Large intestine (tissue), 3 donors: ENCODE measurements around the gene MYO18B. TPM values are rescaled to one million over a fixed set of nuclear protein-coding genes. Genes with fewer than 3 reads are reported as not detected.

Source experiments
- DNase-seq, 2 donors: peaks; one replicate each; pipeline versions ENCODE4 v3.0.0 to v3.0.0-alpha.2; 2013
- H3K27ac ChIP-seq: one replicate; pipeline ENCODE4 v1.5.1; 2013; ENCODE audit warnings: low read length
- H3K27me3 ChIP-seq: 2 replicates; pipeline ENCODE4 v1.6.1; 2013; ENCODE audit warnings: low read length; ENCODE audit not compliant: control insufficient read depth, insufficient read depth
- H3K36me3 ChIP-seq: 2 replicates; pipeline ENCODE4 v1.6.1; 2013; ENCODE audit warnings: low read length; ENCODE audit not compliant: control insufficient read depth, insufficient read depth
- H3K4me1 ChIP-seq: one replicate; pipeline ENCODE4 v1.6.1; 2013; ENCODE audit warnings: low read length; ENCODE audit not compliant: control insufficient read depth, insufficient read depth
- H3K4me3 ChIP-seq: one replicate; pipeline ENCODE4 v1.5.1; 2013; ENCODE audit warnings: low read length
- H3K9me3 ChIP-seq: one replicate; pipeline ENCODE4 v1.6.1; 2013; ENCODE audit warnings: mild to moderate bottlenecking, low read depth, low read length, moderate library complexity; ENCODE audit not compliant: control insufficient read depth
- WGBS: methylation state at CpG from one replicate; pipeline ENCODE4 v1.1.5; 2013; ENCODE audit warnings: low lambda C conversion rate; ENCODE audit not compliant: insufficient coverage; 5-methylcytosine and 5-hydroxymethylcytosine counted together
- polyA plus RNA-seq: library from polyadenylated mRNA; unstranded; fragments of 120-200 nt; gene quantifications from one replicate; pipeline ENCODE4 v1.2.1, GENCODE V29; 2013

The MYO18B gene
- polyA plus RNA-seq, 1 donor = 0.24 TPM

DNA sequence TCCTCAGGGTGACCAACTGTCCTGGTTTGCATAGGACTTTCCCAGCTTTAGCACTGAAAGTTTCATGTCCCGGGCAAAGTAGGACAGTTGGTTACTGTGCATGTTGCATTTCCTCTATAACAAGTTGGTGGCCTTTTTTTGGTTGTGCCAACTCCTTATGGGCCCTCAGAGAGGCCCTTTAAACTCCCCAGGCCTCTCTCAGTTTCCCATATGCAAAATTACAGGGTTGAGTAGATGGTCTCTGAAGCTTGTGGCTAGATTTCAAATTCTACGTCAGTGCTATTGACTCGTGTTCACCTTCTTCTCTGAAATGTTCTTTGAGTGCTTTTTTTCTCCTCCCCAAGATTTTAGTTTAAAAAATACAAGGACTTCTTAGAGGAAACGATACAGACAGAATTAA, 92.5 kb downstream of the MYO18B start:
- Histone ChIP-seq H3K9me3 (no peaks in the 10 kb centered on the region), H3K27me3 (no peaks in the 10 kb centered on the region), H3K27ac (no peak overlapping the region), H3K36me3 (no peaks in the 10 kb centered on the region), H3K4me1 (no peaks in the 10 kb centered on the region), H3K4me3 (no peak overlapping the region)
- no peak for DNase-seq
- WGBS = no CpG with 5 or more reads among the region's 4 CpGs

DNA sequence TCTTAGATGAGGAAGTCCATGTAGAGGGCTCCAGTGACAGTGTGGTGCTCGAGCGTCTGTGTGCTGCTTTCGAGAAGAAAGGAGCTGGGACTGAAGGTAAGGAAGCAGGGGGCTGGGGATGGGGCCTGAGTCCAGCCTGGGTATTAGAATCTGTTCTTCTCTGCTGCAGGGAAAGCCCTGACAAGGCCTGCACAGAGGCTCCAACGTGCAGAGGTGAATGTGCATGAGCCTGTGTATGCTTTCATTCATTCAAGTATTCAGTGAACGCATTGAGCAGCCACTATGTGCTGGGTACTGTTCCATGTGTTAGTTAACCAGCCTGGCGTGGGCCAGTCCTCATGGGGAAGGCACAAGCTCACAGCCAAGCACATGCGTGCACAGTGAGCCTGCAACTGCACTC, 93.4 kb downstream of the MYO18B start:
- no CpG with 5 or more reads among the region's 7 CpGs for WGBS
- Histone ChIP-seq H3K36me3 (no peaks in the 10 kb centered on the region), H3K9me3 (no peaks in the 10 kb centered on the region), H3K4me1 (no peaks in the 10 kb centered on the region), H3K27me3 (no peaks in the 10 kb centered on the region), H3K4me3 (no peak overlapping the region), H3K27ac (no peak overlapping the region)
- DNase-seq = no peak

DNA sequence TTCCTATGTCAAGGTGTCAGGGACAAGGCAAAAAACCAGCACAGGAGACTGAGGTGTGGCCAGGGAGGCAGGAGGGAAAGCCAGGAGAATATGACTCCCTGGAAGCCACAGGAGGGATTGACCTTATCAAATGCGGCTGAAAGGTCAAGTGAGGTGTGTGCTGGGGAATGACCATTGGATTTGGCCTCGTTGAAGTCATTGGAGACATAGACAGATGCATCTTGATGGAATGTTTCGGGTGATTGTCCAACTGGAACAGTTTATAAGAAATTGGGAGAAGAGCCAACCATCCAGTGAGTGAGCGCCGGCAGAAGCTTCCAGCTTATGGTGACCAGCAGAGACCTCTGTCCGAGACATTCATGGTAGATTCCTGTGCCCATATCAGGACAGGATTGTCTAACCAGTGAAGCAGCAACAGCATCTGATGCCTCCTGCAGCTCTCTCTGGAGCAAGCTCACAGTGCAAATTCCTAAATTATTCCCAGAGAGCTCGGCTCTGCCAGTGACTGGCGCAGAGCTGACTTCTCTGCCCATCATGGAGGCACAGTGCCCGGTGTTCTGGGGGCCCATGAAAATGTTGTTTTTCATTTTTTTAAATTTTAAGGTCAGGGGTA, 95.4 kb downstream of the MYO18B start:
- Histone ChIP-seq H3K9me3 (no peaks in the 10 kb centered on the region), H3K4me1 (no peaks in the 10 kb centered on the region), H3K4me3 (no peak overlapping the region), H3K27me3 (no peaks in the 10 kb centered on the region), H3K27ac (no peak overlapping the region), H3K36me3 (no peaks in the 10 kb centered on the region)
- no CpG with 5 or more reads among the region's 9 CpGs for WGBS
- DNase-seq = no peak

GRCh38 chr22:25838960-25839741, 97.2 kb downstream of the MYO18B start:
- H3K27me3 ChIP-seq = no peaks in the 10 kb centered on the region

GRCh38 chr22:25839755-25840154, 97.8 kb downstream of the MYO18B start:
- no peaks in the 10 kb centered on the region for H3K9me3 ChIP-seq
- WGBS = no CpG with 5 or more reads among the region's 6 CpGs
- no peak for DNase-seq

More at GRCh38 chr22:25838960-25839741, 97.2 kb downstream of the MYO18B start:
- H3K36me3 ChIP-seq = no peaks in the 10 kb centered on the region
- no peak for DNase-seq
- WGBS = no CpG with 5 or more reads among the region's 12 CpGs
- H3K4me3 ChIP-seq = no peak overlapping the region
- H3K27ac ChIP-seq = no peak overlapping the region
- H3K4me1 ChIP-seq = no peaks in the 10 kb centered on the region
- no peaks in the 10 kb centered on the region for H3K9me3 ChIP-seq

GRCh38 chr22:25840167-25840566, 98.2 kb downstream of the MYO18B start:
- Histone ChIP-seq H3K9me3 (no peaks in the 10 kb centered on the region), H3K36me3 (no peaks in the 10 kb centered on the region), H3K27ac (no peak overlapping the region), H3K4me1 (no peaks in the 10 kb centered on the region), H3K4me3 (no peak overlapping the region), H3K27me3 (no peaks in the 10 kb centered on the region)
- DNase-seq = no peak
- no CpG with 5 or more reads among the region's 5 CpGs for WGBS

More at GRCh38 chr22:25839755-25840154, 97.8 kb downstream of the MYO18B start:
- H3K27ac ChIP-seq = no peak overlapping the region
- no peaks in the 10 kb centered on the region for H3K27me3 ChIP-seq
- no peaks in the 10 kb centered on the region for H3K4me1 ChIP-seq
- H3K36me3 ChIP-seq = no peaks in the 10 kb centered on the region
- H3K4me3 ChIP-seq = no peak overlapping the region

DNA sequence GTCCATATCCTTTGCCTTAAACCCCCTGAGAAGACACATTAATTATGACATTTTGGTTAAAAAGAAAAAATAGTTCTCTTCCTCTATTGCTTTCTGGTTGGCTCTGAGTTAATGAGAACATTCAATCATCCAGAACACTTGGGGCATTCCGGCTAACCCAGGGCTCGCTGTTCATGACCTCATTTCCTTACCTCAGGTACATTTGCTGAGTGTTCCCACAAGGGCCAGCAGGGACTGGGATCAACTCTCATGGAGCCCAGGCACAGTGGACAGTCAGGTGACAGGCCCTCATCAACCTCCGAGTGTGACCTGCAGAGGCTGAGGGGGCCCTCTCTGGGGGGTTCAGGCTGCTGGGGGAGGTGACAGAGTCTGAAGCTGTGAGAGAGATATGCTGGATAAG, 98.9 kb downstream of the MYO18B start:
- DNase-seq = no peak
- H3K27me3 ChIP-seq = no peaks in the 10 kb centered on the region
- no peak overlapping the region for H3K27ac ChIP-seq
- H3K4me1 ChIP-seq = no peaks in the 10 kb centered on the region
- H3K9me3 ChIP-seq = no peaks in the 10 kb centered on the region
- no peaks in the 10 kb centered on the region for H3K36me3 ChIP-seq
- H3K4me3 ChIP-seq = no peak overlapping the region
- WGBS = no CpG with 5 or more reads among the region's 3 CpGs

- no peak overlapping the region for H3K27ac ChIP-seq
- DNase-seq = no peak
- H3K36me3 ChIP-seq = no peaks in the 10 kb centered on the region
- no peaks in the 10 kb centered on the region for H3K27me3 ChIP-seq
- WGBS = no CpG with 5 or more reads among the region's 7 CpGs
- H3K4me3 ChIP-seq = no peak overlapping the region
- no peaks in the 10 kb centered on the region for H3K9me3 ChIP-seq
- no peaks in the 10 kb centered on the region for H3K4me1 ChIP-seq
These were observed 99.8 kb downstream of the MYO18B start for GRCh38 chr22:25841775-25842174.

DNA sequence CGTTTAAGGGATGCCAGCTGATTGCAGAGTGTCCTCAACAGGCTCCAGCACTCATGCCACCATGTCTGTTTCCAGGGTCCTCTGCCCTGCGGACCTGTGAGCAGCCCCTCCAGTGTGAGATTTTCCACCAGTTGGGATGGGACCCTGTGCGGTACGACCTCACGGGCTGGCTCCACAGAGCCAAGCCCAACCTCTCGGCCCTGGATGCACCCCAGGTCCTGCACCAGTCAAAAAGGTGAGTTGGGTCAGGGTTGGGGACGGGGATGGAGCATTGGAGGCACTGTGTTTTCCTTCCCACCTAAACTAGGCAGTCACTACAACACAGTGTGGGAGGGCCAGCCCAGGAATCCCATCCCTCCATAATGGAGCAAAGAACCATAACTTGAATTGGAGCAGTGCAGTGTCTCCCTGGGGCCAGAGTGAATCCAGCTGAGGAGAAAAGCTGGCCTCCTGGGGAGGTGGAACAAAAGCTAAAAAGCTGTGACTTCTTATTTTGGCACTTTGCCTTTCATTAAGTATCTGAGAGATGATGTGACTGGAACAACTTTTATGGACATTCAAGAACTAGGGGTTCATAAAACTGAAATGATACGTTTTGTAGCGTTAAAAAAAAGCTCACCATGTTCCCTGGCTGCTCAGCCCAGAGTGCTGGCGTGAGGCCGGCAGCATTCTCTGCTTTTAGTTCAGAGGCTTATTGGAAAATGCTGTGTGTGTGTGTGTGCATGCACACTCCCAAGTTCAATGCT, 101.8 kb downstream of the MYO18B start:
- DNase-seq = no peak
- Histone ChIP-seq H3K36me3 (no peaks in the 10 kb centered on the region), H3K27me3 (no peaks in the 10 kb centered on the region), H3K27ac (no peak overlapping the region), H3K9me3 (no peaks in the 10 kb centered on the region), H3K4me3 (no peak overlapping the region), H3K4me1 (no peaks in the 10 kb centered on the region)
- no CpG with 5 or more reads among the region's 11 CpGs for WGBS

DNA sequence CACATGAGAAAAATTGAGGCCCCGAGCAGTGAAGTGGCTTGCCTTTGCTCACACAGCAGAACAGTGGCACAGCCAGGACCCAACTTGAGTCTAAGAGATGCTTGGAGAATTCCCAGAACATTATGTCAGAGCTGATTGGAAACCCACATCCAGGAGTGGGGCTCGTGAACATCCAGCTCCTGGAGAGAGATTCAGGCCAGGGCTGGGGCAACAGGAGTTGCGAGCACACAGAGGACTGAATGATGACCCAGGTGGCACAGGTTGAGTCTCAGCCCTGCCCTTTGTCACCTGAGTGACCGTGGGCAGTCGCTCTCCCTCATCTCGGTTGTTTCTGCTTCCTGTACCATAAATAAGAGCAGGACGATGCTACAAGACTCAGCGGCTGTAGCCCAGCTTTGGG, 102.6 kb downstream of the MYO18B start:
- no peaks in the 10 kb centered on the region for H3K9me3 ChIP-seq
- no peak overlapping the region for H3K4me3 ChIP-seq
- no peaks in the 10 kb centered on the region for H3K27me3 ChIP-seq
- H3K36me3 ChIP-seq = no peaks in the 10 kb centered on the region
- DNase-seq = no peak
- no CpG with 5 or more reads among the region's 8 CpGs for WGBS
- H3K27ac ChIP-seq = no peak overlapping the region
- H3K4me1 ChIP-seq = no peaks in the 10 kb centered on the region
